CD4-positive, alpha-beta T cell treated with Interleukin-4 for 1 hour (primary cell): ENCODE data around the gene EXOC3L4.
"Not testable (repeated sequence)": the region's sequence is repeated elsewhere in the genome, so short reads cannot be mapped to it uniquely, and the experiment has no call there.

Experiments used
- DNase-seq, 2 donors: peaks; one replicate each; pipeline ENCODE4 v3.0.0-alpha.2; 2020 to 2022

EXOC3L4 gene

DNA sequence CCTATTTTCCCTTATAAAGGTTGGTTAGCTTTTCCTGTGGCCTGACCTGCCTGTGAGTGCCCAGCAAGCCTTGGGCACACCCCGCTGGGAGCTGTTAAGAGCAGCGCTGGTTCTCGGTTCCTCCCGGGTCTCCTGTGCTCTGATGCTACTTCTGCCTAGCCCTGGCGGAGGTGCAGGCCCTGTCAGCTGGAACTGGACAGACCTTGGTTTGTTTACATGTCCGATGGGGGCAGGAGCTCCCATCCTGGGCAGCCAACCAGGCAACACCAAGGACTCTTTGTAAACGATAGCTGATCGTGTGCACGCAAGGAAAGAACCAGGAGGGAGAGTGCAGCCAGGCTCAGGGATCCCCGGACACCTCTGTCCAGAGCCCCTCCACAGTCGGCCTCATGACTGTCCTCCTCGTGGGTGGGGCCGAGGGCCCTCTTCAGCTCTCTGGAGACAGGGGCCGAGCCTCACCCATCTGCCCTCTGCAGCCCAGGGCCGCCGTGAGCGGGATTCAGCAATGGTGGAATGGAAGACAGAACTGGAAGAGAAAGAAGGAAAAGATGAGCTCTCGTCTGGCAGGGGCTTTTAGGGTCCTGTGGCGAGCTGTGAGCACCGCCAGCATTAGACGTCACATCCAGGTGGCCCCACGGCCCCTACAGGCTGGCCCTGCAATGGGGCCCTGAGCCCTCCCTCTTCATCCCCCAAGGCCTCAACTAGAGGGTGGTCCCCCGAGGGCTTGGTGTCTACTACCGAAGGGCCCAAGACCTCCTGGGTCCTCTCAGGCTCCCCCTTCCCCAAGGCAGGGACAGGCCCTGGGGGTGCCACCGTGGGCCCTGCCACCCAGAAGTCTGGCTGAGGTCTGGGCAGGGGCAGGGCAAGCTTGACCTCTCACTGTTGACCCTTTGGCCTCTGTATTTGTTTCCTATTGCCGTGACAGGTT is 41.1 kb downstream of the EXOC3L4 start:
- no peak for DNase-seq

DNA sequence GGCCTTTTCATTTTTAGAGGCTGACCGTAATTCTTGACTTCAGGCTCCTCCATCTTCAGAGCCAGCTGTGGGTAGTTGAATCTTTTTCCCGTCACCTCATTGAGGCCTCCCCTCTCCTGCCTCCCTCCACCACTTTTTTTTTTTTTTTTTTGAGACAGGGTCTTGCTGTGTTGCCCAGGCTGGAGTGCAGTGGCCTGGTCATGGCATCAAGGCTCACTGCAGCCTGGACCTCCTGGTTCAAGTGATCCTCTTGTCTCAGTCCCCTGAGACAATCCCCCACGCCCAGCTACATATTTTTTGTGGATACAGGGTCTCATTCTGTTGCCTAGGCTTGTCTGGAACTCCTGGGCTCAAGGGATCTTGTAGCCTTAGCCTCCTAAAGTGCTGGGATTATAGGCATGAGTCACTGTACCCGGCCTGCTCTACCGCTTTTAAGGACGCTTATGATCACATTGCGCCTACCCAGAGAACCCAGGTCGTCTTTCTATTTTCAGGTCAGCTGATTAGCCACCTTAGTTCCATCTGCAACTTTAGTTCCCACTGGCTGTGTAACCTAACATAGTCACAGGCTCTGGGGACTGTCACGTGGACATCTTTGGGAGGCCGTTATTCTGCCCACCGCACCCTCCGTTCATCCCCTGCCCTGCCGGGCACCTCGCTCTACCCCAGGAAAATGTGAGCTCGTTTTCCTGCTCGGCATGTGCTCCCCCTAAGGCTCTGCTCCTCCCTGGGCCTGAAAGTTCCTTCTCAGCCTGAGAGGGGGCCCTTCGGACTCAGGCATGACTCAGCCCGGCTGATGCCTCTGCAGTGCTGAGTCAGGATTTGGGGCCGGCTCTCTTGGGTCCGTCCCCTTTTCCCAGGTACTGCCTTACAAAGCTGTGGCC is 42.1 kb downstream of the EXOC3L4 start:
- no peak for DNase-seq

DNA sequence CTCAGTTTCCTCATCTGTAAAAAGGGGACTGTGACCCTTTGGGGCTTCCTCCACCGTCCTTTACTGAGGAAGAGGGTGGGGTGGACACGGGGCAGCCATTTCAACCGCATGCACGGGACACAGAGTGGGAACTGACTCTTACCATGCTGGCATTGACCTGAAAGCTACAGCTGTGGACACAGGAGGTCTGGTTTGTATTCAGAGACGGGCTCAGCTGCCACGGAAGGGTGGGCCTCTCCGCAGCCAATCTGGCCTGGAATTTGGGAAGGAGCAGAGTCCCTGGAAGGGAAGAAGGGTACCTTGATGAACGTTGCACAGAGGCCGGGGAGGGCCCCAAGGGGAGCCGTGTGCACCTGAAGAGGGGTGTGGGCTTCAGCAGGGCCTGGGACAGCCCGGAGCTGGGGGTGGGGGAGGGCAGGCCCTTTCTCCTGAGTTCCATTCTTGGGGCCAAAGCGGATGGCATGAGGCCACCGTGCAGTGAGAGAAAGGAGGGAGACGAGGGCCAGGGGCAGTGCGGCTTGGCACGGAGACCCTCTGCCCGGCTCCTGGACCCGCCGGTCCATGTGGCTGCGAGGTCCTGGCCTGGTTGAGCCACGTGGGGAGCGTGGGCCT is 43.3 kb downstream of the EXOC3L4 start:
- no peak for DNase-seq

DNA sequence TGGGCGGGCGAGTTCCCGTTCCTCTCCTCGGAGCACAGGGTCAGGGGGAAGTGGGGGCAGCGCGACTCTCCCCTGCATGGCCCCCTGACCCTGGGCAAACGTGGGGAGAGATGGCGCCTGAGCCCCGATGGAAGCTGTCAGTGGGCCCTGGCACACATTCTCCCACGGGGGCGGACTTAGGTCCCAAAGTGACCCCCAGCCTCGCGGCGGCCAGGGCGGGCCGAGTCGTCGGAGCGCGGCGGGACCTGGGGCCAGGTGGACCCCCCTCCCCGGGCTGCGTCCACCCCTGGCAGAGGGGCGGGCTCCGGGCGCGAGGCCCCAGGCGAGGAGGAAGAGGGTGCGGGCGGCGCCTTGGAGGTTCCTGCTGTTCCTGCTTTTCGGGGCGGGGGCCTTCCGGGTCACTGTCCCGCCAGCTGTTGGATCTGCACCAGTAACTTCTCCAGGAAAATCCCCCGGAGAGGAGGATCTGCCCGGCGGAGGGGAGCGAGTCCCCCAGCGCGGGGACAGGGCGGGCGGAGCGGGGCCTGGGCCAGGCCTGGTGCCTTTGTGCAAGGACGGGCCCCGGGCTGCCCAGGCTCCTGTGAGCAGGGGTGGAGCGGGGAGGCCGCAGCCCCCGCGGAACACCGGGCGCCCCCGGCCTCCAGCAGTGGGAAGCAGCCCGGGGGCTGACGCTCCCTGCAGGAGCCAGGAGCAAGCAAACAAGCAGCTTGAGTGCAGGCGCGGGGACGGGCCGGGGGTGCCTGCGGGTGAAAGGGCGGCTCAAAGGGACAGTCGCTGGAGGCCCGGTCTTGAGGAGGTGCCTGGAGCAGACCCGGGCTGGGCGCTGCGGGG is 44.0 kb downstream of the EXOC3L4 start:
- DNase-seq: no peak

DNA sequence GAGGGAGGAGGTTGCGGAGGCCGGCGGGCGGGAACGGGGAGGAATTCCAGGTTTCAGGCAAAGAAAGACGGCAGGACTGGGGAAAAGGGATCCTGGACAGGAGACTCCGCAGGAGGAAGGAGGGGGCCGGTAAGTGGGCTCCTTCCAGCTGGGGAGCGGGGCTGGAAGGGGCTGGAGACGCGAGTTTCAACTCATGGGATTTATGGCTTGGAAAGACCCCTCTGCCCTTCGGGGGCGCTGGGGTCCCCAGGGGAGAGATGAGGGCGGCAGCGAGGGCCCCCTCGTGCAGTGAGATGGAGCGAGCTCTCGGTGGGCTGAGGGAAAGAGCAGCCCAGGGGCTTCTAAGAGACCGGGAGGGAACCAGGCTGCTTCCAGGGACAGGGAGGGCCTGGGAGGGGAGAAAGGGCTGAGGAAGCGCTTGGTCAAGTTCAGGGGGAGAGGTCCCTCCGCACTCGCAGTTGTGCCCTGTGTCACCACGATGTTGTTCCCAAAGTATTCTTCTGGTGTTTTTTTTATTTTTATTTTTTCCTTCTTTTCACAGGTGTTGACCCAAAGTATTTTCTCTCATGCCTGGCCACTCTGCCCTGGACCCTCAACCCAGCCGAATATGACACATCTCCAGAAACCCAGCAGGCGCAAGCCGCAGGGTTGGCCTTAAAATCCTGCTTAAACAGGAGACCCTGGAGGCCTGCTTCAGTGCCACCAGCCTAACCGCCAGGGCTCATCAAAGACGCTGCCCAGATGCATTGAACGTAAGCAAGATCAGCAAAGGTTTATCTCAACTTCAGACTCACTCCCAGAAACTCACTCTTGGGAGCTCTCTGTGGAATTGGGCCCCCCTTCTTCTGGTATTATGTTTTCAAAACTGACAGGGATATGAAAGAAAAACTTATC is 44.9 kb downstream of the EXOC3L4 start:
- DNase-seq: no peak

DNA sequence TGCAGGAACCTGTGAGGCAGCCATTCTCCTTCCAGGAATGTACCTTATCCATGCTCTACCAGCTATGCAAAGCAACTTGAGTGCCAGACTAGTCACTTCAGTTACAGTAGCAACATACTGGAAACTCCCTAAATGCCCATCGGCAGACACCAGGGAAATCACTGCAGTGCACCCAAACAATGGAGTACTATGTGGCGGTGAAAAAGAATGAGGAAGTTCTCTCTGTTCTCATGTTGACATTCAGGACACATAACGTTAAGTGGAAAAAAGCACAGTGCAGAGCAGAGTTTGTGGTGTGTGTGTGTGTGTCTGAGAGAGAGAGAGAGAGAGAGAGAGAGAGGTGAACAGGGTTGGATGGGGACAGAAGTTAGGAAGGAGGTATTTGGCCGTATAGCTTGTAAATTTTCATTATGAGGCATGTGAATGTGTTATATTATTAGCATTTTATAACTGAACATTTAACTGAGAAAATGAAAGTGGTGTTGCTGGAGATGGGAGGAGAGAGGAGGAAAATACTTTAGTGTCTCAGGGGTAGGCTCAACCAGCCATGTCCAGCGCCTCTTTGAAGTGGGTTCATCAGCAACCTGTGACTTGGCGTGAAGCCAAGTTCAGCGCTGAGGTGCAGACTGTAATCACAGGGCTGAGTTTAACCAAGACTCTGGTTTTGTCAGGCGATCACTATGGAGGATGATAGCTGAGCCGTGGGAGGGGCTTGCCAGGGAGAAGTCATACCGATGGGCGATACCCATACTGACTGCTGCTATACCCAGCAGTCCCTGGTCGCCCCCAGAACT is 46.0 kb downstream of the EXOC3L4 start:
- DNase-seq: no peak

DNA sequence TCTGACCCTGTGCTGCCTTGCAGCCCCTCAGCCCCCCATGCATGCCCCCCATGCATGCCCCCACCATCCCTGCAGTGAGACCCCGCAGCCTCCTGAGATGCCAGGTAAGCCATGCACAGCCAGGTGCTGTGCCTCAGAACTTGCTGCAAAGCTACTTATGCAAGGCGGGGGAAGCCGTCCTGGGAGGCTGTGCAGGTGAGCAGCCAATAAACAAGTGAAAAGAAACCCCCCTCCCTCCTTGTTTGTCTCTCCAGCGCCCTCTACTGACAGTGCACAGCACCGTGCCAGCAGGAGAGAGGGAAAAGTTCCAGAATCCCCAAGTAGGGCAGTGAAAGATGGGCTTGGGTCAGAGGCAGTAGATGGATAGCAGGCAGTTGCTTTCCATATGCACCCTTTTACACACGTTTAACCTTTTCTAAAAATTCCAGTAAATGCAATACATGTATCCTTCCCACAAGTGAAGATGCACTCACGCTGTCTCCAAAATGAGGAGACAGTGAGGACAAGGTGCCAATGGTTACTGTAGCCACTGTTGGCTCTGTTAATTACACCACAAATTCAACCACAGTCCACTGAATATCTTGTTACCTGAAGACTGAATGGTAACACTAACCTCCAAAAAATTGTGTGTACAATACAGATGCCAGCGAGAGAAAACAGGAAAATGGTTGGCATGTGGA is 46.7 kb downstream of the EXOC3L4 start:
- no peak for DNase-seq

DNA sequence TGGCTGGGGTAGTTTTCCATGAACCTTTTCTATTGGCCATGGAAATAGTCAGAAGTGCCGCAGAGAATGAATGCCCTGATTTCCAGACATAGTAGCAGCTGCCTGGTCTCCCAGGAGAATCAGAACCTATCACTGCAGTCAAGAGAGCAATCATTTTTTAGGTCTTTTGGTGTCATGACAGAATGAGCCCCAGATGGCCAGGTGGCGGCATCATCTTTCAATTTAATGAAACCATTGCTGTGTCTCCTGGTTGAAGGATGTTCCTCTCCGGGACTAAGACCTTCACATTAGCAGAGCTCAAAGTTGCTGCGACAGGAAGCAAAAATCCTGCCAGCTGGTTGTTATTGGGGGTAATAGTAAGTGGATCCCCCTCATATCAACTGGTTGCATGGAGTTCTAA is 47.5 kb downstream of the EXOC3L4 start:
- DNase-seq: no peak

DNA sequence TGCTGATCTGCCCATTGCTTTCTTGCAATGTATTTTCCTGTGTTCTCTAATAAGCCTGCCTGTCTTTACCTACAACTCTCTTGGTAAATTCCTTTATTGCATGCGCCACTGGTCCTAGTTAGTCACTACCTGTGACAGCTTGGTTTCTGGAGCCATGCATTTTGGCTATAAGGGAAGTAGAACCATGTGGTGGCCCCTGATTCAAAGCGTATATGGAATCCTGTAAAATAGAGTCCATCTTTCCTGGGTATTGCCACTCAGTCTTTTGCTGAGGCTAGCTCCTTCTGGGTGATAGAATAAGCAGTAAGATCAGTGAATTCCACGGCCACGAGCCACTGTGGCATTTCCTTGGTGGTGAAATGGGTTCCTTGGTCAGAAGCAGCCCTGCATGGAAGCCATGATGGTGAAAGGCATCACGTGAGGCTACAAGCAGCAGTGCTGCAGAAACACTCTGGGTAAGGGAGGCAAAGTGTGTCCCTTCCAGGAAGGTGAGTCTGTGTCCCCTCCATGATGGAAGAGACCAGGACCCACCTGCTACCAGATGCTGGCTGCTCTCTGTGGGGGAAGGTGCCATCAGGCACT is 48.3 kb downstream of the EXOC3L4 start:
- DNase-seq: no peak

DNA sequence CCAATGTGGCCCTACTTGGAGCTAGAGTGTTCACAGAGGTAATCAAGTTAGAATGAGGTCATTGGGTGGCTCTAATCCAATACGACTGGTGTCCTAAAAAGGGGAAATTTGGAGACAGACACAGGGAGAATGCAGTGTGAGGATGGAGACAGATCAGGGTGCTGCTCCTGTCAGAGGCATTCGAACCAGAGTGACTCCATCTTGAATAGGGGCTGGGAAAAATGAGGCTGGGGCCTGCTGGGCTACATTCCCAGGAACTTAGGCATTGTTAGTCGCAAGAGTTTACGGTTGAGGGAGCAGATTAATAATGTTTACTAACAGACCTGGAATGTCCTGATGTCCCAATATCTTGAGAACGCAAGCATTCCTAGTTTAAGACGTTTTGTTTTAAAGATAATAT is 49.0 kb downstream of the EXOC3L4 start:
- no peak for DNase-seq

DNA sequence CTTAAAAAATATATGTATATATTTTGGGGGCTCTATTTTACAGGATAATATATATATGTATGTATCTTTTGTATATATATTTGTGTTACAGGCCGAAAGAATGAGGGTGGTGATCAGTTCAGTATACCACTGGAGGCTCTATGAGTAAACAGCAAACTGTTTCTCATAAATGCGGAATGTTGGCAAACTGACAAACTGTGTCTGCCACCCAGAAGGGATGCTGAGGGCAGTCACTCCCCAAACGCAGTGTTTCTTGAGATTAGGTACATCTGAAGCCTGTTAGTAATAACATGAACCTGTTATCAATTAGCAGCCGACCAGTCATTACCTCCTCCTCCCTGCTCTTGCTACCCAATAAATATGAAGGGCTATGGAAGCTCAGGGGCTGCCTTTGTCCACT is 49.6 kb downstream of the EXOC3L4 start:
- DNase-seq: no peak

DNA sequence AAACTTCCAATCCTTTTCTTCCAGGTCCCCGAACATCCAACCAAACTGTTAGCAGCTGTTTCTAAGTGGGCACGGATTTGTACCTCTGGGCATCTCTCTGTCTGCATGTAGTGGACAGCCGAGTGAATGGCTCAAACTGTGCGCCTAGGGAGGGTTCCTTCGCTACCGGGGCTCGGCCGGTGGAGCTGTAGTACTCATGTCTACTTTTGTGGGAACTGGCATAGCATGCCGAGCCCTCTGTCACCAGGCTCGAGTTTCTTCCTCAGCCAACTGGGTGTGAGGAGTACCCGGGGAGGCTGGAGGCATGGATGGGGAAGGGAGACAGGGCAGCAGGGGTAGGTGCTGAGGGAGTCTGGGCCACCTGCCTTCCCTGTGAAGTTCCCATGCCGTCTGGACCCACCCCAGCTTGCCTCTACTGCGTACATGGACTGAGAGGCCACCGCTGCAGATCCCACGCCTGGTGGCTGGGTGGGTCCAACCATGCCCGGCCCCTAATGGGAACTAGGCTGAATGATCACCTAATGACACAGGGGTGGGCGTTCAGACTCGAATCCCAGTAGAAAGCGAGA is 51.7 kb downstream of the EXOC3L4 start:
- DNase-seq: no peak

DNA sequence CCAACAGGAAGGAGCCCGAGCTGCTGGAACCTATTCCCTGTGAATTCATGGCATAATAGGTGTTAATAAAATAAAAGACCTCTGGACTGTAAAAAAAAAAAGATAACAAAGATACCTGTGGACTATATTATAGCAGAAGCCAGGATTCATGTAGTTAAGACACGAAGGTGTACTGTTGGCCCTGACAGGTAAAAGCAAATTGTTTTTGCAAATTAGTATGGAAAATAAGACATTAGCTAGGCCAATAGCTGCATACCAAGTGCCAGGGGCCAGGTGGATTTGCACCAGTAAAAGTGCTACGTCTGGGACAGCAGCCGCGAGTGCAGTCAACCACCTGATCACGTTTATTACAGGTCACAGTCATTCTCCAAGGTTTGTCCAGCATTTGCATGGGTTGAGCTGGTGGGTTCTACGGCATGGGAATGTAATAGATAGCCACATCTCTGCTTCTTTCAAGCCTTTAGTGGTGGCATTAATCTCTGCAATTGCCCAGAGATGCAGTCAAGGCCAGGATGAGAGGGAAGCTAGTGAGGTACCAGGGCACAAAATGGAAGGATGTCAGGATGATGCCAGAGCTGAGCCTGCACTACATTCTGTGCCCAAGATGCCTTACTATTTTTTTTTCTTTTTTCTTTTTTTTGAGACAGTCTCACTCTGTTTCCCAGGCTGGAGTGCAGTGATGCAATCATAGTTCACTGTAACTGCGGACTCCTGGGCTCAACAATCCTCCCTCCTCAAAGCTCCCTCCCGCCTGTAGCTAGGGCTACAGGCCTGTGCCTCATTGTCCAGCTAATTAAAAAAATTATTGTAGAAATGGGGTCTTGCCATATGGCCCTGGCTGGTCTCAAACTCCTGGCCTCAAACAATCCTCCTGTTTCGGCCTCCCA is 55.1 kb downstream of the EXOC3L4 start:
- no peak for DNase-seq

DNA sequence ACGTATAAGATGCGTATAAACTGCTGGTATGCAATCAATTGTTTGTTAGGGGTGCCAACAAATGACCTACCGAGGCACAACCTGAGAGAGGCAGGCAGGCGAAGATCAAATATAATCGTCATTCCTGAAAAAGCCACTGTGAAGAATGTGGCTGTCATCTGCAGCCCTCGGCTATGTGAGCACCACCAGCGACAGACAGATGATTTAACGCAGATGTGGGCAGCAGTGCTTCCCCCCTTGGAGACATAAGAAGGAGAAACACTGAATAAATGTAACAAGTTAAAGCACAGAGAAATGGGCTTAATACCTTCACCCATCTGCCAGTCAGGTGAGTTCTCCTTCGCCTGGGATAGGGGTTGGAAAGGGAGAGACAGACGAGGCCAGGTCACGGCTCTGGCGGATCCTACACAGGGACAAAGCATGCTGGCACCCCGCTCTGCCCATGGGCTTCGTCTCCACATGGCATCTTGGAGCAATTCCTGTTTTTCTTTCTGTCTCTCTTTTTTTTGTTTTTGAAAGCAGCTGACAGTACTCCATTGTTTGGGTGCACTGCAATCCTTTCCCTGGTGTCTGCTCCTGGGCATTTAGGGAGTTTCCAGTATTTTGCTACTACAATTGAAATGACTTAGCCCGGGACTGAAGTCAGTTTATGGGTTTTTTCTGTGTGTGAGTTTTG is 56.9 kb downstream of the EXOC3L4 start:
- no peak for DNase-seq

DNA sequence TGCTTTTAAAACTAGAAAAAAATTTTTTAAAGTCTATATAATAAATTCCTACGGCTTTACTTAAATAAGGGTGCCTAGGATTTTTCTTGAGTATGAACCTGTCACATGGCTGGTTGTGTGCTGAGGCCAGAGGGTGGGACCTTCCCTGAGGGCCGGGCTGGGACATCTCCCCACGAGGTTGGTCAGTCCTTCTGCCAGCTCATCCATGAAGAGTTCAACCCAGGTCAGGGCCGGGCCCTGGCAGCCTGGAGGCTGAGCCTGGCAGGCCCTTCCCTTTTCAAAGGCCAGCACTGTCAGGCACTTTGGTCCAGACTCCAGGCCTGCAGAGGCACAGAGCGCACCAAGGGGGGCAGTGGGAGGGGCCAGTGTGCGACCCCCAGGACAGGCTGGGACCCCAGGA is 60.5 kb downstream of the EXOC3L4 start:
- no peak for DNase-seq

DNA sequence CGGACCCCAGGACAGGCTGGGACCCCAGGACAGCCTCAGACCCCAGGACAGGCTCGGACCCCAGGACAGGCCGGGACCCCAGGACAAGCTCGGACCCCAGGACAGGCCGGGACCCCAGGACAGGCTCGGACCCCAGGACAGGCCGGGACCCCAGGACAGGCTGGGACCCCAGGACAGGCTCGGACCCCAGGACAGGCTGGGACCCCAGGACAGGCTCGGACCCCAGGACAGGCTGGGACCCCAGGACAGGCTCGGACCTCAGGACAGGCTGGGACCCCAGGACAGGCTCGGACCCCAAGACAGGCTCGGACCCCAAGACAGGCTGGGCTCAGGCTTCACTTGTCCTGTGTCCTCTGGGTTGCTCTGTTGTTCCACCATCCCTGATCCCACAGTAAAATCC is 60.9 kb downstream of the EXOC3L4 start:
- not testable (repeated sequence) for DNase-seq

DNA sequence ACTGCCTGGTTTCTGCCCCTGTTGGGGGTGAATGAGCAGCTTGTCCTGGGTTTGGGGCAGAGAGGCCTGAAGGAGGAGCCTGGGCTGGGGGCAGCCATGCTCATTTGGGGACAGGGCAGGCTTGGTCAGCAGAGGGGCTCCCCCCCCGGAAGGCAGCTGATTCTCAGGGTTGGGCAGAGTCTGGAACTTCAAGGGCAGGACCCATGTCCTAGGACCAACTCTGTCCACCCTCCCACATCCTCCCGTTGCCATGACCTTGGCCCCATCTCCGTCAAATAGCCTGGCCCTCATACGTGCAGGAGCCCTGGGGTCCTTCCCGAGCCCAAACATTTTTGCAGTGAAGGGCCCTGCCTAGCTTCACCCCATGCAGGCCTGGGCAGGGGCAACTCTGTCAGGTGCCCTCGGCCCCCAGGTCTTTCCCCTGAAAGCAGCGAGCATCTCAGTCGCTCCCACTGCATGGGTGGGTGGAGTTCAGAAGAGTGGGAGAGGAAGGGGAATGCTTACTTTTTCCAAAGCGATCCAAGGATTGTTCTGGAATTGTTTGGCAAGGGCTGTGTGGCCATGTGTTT is 61.4 kb downstream of the EXOC3L4 start:
- DNase-seq: no peak
